Mesodermal cell (in vitro differentiated cells): ENCODE results near the gene ITGA1.

Experiments
- H3K27ac ChIP-seq: 2 replicates; pipeline ENCODE4 v1.7.0; 2013; ENCODE audit warnings: mild to moderate bottlenecking, low read depth, low read length, moderate library complexity; ENCODE audit not compliant: severe bottlenecking
- H3K36me3 ChIP-seq: 2 replicates; pipeline ENCODE4 v1.7.1; 2013; ENCODE audit warnings: mild to moderate bottlenecking, low read length, moderate library complexity; ENCODE audit not compliant: control insufficient read depth, insufficient read depth
- H3K4me1 ChIP-seq: one replicate; pipeline ENCODE4 v1.7.1; 2013; ENCODE audit warnings: mild to moderate bottlenecking, low read length; ENCODE audit not compliant: insufficient read depth, control insufficient read depth, poor library complexity, severe bottlenecking
- H3K4me3 ChIP-seq: 2 replicates; pipeline ENCODE4 v1.7.0; 2013; ENCODE audit warnings: low read length, control low read depth, mild to moderate bottlenecking; ENCODE audit not compliant: insufficient read depth, poor library complexity, severe bottlenecking; ENCODE audit errors: extremely low read depth
- H3K9me3 ChIP-seq: 2 replicates; pipeline ENCODE4 v1.7.1; 2013; ENCODE audit warnings: mild to moderate bottlenecking, low read length, moderate library complexity; ENCODE audit not compliant: control insufficient read depth
- WGBS, 2 experiments: methylation state at CpG; one replicate each; pipeline ENCODE4 v1.1.5; 2013; ENCODE audit warnings: missing lambda C conversion rate in 2 of 2; ENCODE audit not compliant: insufficient coverage in 2 of 2; 5-methylcytosine and 5-hydroxymethylcytosine counted together

ITGA1 gene

GRCh38 chr5:52754051-52754450, 33.7 kb upstream of the ITGA1 start:
- 80 to 88% methylated on average over 1 of the region's 2 CpGs for WGBS, 2 experiments

GRCh38 chr5:52757527-52757926, 30.2 kb upstream of the ITGA1 start:
- Histone ChIP-seq H3K36me3 (no peaks in the 10 kb centered on the region), H3K27ac (no peak overlapping the region), H3K4me1 (no peaks in the 10 kb centered on the region), H3K4me3 (no peak overlapping the region), H3K9me3 (no peaks in the 10 kb centered on the region)
- no CpG with 5 or more reads among the region's 2 CpGs for WGBS, 2 experiments

More at GRCh38 chr5:52754051-52754450, 33.7 kb upstream of the ITGA1 start:
- Histone ChIP-seq H3K4me1 (no peaks in the 10 kb centered on the region), H3K4me3 (no peak overlapping the region), H3K27ac (no peak overlapping the region), H3K36me3 (no peaks in the 10 kb centered on the region), H3K9me3 (no peaks in the 10 kb centered on the region)

- Histone ChIP-seq H3K4me3 (no peak overlapping the region), H3K9me3 (no peaks in the 10 kb centered on the region), H3K27ac (no peak overlapping the region), H3K36me3 (no peaks in the 10 kb centered on the region), H3K4me1 (no peaks in the 10 kb centered on the region)
- WGBS, 2 experiments = 87 to 100% methylated on average over 4 to 5 of the region's 5 CpGs
Observed at GRCh38 chr5:52758014-52758413, 29.7 kb upstream of the ITGA1 start.

- no CpG with 5 or more reads among the region's 1 CpG for whole genome bisulfite sequencing, 2 experiments
- Histone ChIP-seq H3K36me3 (no peaks in the 10 kb centered on the region), H3K27ac (no peak overlapping the region), H3K4me1 (no peaks in the 10 kb centered on the region), H3K4me3 (no peak overlapping the region), H3K9me3 (no peaks in the 10 kb centered on the region)
Observed at GRCh38 chr5:52759331-52759730, 28.4 kb upstream of the ITGA1 start.

GRCh38 chr5:52760695-52761366, 26.9 kb upstream of the ITGA1 start:
- Histone ChIP-seq H3K9me3 (no peaks in the 10 kb centered on the region), H3K4me1 (no peaks in the 10 kb centered on the region), H3K4me3 (no peak overlapping the region), H3K27ac (no peak overlapping the region), H3K36me3 (no peaks in the 10 kb centered on the region)
- 100% methylated on average over 1 of the region's 1 CpG; no CpG with 5 or more reads in 1 of the 2 experiments for WGBS, 2 experiments

GRCh38 chr5:52767217-52767743, 20.4 kb upstream of the ITGA1 start:
- 83 to 100% methylated on average over 1 of the region's 2 CpGs for WGBS, 2 experiments
- Histone ChIP-seq H3K4me1 (no peaks in the 10 kb centered on the region), H3K36me3 (no peaks in the 10 kb centered on the region), H3K27ac (no peak overlapping the region), H3K4me3 (no peak overlapping the region), H3K9me3 (no peaks in the 10 kb centered on the region)

- H3K4me1 ChIP-seq = no peaks in the 10 kb centered on the region
- WGBS, 2 experiments = no CpG with 5 or more reads among the region's 1 CpG
- H3K36me3 ChIP-seq = no peaks in the 10 kb centered on the region
- no peak overlapping the region for H3K4me3 ChIP-seq
- H3K9me3 ChIP-seq = no peaks in the 10 kb centered on the region
- H3K27ac ChIP-seq = no peak overlapping the region
Observed at GRCh38 chr5:52767766-52768480, 19.8 kb upstream of the ITGA1 start.

- Histone ChIP-seq H3K27ac (no peak overlapping the region), H3K4me3 (no peak overlapping the region), H3K36me3 (no peaks in the 10 kb centered on the region), H3K9me3 (no peaks in the 10 kb centered on the region), H3K4me1 (no peaks in the 10 kb centered on the region)
- 100% methylated on average over 4 to 5 of the region's 5 CpGs for WGBS, 2 experiments
Observed at GRCh38 chr5:52769061-52769460, 18.7 kb upstream of the ITGA1 start.

- H3K4me1 ChIP-seq = no peaks in the 10 kb centered on the region
- no peaks in the 10 kb centered on the region for H3K9me3 ChIP-seq
- no peak overlapping the region for H3K27ac ChIP-seq
- 90 to 100% methylated on average over 1 to 2 of the region's 4 CpGs for whole genome bisulfite sequencing, 2 experiments
- H3K36me3 ChIP-seq = no peaks in the 10 kb centered on the region
- H3K4me3 ChIP-seq = no peak overlapping the region
Observed at GRCh38 chr5:52770287-52770939, 17.3 kb upstream of the ITGA1 start.

GRCh38 chr5:52771343-52772039, 16.2 kb upstream of the ITGA1 start:
- H3K9me3 ChIP-seq = no peaks in the 10 kb centered on the region
- no peaks in the 10 kb centered on the region for H3K4me1 ChIP-seq
- no peak overlapping the region for H3K4me3 ChIP-seq
- no peaks in the 10 kb centered on the region for H3K36me3 ChIP-seq
- no CpG with 5 or more reads among the region's 3 CpGs for WGBS, 2 experiments
- no peak overlapping the region for H3K27ac ChIP-seq
